GM06990 (cell line): ENCODE data around the gene SLC12A8.
A peak's percentile ranks its signal among the peaks of the same experiment; 100 is the strongest.

Source experiments
- DNase-seq: peaks from one replicate; pipeline ENCODE4 v3.0.0-alpha.2; 2011; ENCODE audit not compliant: insufficient read length; ENCODE audit errors: extremely low read depth
- H3K27me3 ChIP-seq: replicated peaks from 2 replicates; pipeline ENCODE4 v1.6.0; 2011; ENCODE audit warnings: low read length; ENCODE audit not compliant: control insufficient read depth, insufficient read depth
- H3K36me3 ChIP-seq: 2 replicates; pipeline ENCODE4 v1.5.1; 2011; ENCODE audit warnings: low read length; ENCODE audit not compliant: control insufficient read depth, insufficient read depth
- H3K4me3 ChIP-seq: replicated peaks from 2 replicates; pipeline ENCODE4 v1.5.1; 2011; ENCODE audit warnings: low read depth, mild to moderate bottlenecking, control low read depth, low read length
- TF ChIP-seq, protein P1 (sequence below): IDR thresholded peaks from 2 replicates; pipeline ENCODE4 v1.5.1; 2011; ENCODE audit warnings: low read length, control low read depth, mild to moderate bottlenecking, inconsistent platforms; ENCODE audit not compliant: insufficient read depth, poor library complexity, severe bottlenecking

Gene SLC12A8

GRCh38 chr3:125121246-125122010 is 91.1 kb downstream of the SLC12A8 start:
- H3K36me3 ChIP-seq: no peaks in the 10 kb centered on the region
- H3K27me3 ChIP-seq: no peaks in the 10 kb centered on the region
- no peak for DNase-seq
- H3K4me3 ChIP-seq: no peak overlapping the region; the same call in 1 of the 2 replicates
- TF ChIP-seq, protein P1, sequence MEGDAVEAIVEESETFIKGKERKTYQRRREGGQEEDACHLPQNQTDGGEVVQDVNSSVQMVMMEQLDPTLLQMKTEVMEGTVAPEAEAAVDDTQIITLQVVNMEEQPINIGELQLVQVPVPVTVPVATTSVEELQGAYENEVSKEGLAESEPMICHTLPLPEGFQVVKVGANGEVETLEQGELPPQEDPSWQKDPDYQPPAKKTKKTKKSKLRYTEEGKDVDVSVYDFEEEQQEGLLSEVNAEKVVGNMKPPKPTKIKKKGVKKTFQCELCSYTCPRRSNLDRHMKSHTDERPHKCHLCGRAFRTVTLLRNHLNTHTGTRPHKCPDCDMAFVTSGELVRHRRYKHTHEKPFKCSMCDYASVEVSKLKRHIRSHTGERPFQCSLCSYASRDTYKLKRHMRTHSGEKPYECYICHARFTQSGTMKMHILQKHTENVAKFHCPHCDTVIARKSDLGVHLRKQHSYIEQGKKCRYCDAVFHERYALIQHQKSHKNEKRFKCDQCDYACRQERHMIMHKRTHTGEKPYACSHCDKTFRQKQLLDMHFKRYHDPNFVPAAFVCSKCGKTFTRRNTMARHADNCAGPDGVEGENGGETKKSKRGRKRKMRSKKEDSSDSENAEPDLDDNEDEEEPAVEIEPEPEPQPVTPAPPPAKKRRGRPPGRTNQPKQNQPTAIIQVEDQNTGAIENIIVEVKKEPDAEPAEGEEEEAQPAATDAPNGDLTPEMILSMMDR: no peak

DNA sequence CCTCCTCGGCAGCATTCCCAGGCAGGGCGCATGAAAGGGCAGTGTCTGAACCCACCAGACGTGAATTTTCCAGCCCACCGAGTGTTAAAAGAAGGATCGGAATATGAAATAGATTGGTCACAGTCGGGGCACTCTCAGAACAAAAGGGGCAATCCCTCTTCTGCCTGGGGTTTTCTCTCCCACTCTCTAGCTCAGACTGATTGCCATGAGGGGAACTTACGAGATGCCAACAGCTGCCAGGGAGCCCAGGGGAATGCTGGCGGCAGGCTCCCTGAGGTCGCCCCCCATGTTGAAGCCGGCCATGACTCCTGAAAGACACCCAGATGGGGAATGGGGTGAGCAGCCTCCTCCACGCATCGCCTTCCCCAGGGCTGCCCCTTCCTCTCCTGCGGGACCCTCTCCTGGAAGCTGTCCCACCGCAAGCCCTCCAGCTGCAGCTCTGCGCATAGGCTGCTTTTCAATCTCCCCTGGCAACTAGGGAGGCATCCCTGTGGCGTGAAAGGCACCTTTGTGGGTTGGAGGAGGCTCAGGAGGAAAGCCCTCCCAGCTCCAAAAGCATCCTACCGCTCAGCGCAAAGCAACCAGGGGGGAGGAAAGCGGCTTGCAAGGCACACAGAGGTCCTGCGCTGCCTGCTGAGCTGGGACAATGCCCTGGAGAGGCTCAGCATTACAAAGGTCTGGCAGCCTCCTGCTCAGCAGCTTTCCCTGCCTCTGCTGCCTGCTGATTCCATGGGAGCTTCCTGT is 92.0 kb downstream of the SLC12A8 start:
- TF ChIP-seq, protein P1: no peak
- DNase-seq: no peak
- Histone ChIP-seq H3K27me3 (no peaks in the 10 kb centered on the region), H3K4me3 (peak overlapping the region; percentile 39), H3K36me3 (no peaks in the 10 kb centered on the region)

DNA sequence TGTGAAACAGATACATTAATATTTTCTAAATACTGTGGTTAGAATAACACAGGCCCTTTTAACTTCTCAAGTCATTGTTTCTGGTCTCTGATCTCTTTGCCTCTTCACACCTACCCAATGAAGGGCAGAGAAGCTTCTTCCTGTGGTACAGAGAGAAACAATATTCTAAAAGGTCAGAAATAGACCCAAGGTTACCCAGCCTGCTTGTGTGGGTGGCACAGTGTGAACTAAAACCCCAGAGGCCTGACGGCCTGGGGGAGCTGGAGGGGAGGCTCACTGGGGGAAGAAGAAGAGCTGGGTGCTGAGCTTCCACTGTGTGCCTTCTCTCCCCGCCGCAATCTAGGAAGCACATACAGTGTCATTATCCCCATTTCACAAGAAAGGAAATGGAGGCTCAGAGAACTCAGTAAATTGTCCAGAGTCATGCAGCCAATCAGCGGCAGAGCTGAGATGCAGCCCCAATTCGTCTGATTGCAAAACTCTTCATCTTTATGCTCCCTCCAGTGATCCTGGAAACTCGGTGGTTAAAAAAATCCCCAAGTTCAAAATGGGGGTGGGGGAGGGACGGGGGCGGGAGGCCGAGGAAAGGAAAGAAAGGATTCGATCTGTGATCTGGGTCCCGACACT is 92.7 kb downstream of the SLC12A8 start:
- Histone ChIP-seq H3K4me3 (peak overlapping the region; percentile 39), H3K27me3 (no peaks in the 10 kb centered on the region), H3K36me3 (no peaks in the 10 kb centered on the region)
- peak; percentile 71 for DNase-seq
- TF ChIP-seq, protein P1: no peak

DNA sequence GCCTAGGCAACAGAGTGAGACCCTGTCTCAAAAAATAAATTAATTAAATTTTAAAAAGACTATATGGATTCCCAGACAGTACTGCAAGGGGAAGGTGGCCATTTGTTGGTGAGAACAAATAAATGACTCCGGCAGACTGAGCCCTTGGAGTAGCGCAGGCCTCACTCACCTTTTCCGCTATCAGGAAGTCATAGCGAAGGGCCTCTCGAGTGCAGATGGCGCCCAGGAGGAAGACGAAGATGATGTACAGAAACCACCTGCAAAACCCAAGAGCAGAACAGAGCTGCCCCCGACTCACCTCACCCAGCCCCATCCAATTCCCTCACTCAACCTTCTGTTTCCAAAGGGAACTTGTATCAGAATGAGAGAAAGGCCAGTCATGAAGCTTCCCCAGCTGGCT is 93.9 kb downstream of the SLC12A8 start:
- no peaks in the 10 kb centered on the region for H3K36me3 ChIP-seq
- H3K27me3 ChIP-seq: no peaks in the 10 kb centered on the region
- TF ChIP-seq, protein P1: no peak
- DNase-seq: no peak
- H3K4me3 ChIP-seq: no peak overlapping the region

GRCh38 chr3:125117631-125118191 is 94.8 kb downstream of the SLC12A8 start:
- Histone ChIP-seq H3K27me3 (no peaks in the 10 kb centered on the region), H3K36me3 (no peaks in the 10 kb centered on the region), H3K4me3 (no peak overlapping the region)
- TF ChIP-seq, protein P1: no peak
- no peak for DNase-seq
